DMS 273 treated with DMSO at 0.1 percent for 48 hours (cell line): ENCODE measurements around the gene SIRT5.

Experiments used
- DNase-seq: peaks from one replicate; lab custom pipeline; 2025; lab: John Stamatoyannopoulos, UW

SIRT5 gene

DNA sequence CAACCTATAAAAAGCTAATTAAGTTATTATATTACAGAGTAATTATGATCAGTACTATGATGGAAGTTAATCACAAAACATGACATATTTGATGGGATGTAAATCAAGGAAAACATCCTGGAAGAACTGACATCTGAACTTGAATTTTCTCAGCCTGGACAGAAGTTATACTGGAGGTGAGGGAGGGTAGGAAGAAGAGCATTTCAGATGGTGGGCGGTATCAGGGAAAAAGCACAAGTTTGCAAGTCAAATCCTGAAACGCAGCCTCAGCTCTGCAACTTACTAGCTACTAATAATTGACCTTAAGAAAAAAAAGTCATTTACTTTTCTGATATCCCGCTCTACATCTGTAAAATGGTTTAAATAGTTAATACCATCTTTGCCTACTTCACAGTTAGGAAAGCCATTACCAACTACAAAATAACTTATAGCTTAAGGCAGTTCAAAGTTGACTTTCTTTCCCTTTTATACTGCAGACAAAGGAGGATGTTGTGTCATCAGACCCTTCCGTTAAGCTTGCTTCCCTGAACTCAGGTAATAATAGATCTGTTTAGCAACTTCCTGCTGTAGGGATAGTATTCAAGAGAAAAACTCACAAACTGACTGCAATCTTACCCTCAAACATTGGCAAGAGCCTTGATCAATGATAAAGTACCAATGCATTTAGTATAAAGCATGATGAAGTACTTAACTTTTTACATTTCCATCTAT, 61.7 kb downstream of the SIRT5 start:
- no peak for DNase-seq

DNA sequence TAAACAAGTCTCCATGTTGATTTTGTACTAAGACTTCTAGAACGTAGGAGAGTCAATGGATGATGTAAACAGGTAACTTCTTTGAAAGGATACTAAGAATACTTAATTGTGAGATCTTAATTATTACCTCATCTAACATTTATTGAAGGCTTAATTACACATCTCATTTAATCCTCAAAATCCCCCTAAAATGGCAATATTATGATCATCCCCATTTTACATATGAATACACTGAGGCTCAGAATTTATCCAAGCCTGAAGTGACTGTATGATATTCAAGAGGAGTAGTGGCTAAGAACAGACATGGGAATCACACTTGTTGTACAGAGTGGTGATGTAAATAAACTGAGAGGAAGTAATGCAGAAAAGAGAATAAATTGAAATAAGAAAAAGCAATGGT, 63.6 kb downstream of the SIRT5 start:
- no peak for DNase-seq

DNA sequence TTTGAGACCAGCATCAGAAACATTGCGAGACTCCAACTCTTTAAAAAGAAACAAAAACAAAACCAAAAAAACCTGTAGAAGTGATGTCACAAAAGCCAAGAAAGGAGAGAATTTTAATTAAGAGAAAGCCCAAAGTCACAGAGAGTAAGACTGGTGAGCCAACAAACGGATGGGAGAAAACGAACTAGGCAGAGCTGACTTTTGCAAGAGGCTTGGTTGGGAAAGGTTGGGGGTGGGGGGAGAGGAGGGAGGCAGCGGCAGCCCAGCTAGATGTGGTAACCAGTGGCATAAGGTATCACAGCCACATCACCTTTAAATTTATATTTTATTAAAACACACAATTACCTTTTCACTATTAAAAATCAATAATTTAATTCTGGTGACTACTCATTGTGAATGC, 64.2 kb downstream of the SIRT5 start:
- no peak for DNase-seq

DNA sequence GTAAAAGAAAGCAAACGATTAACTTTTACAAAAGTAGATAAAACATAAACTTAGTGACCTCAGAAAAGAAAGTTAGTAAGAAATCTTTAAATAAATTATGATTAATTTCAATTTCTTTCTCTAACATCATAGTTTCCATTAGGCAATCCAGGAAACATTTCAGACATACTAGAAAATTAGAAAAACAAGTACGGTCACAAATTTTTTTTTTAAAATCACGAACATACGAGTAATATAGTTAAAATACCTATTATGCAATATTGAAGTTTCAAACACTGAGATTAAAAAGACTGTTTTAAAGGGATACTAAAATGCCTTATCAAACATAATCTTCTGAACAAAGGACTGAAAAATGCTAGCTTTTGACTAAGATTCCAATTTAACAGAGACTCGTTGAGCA, 66.9 kb downstream of the SIRT5 start:
- no peak for DNase-seq

DNA sequence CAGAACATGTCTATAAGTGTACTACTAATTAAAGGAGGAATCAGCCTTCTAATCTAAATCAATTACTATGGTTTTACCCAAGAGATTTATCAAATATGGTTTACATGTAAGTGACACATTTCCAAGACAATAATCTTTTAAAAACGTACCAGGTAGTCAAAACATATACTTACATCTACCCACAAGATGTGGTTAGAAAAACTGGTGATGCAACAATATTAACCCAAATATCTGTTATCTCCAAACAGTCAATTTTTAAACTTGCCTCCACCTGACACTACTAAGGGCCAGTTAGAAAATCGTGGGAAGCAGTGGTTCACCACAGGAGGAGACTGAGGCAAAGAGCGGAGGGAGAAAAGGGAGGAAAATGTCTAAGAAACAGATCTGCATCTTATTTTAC, 68.7 kb downstream of the SIRT5 start:
- DNase-seq: no peak

DNA sequence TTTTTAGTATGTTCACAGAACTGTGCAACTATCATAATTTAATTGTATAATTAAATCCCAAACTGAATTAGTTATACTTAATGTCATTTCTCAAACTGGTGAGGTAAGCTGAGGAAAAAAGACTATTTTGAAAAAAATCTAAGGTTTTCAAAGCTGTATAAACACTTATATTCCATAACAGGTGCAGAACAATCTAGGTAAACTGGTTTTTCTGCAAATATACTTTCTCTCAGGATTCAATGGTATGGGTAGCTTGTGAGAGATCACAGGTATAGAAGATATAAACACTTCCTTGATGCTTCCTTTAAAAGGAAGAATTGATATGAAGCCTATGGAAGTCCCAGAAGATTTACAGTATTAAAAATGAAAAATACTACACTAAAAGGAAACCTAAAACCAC, 74.4 kb downstream of the SIRT5 start:
- DNase-seq: no peak

DNA sequence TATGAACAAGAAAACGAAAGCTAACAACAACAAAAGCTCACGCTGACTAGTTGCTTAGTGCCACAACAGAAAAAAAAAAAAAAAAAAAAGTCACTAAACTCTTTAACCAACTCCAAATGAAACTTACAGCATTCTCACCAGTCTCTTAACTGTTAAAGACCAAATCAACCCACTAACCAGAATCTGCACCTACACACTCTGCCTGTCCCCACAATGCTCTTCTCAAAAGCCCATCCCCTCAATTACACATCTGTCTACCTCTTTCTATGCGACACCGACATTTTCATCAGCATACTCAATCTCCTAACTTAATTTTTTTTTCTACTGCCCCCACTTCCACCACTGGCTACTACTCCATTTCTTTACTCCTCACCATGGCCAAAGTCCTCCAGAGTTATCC, 75.0 kb downstream of the SIRT5 start:
- DNase-seq: no peak

DNA sequence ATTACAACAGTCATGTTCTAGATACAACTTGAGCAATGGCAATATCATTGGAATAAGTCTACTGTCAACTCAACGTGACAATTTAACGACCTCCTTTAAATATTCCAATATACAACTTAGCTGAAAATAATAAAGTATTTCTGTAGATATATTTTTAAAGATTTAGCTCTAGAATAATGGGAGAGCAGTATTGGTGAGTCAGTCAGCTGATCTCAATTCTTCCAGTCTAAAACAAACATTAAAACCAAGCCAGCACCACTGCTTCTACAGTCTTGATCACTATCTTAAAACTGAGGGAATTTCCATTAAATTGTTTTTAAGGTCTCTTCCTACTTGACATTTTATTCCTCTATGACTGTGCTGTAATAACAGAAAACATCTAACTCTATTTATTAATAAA, 78.9 kb downstream of the SIRT5 start:
- no peak for DNase-seq

DNA sequence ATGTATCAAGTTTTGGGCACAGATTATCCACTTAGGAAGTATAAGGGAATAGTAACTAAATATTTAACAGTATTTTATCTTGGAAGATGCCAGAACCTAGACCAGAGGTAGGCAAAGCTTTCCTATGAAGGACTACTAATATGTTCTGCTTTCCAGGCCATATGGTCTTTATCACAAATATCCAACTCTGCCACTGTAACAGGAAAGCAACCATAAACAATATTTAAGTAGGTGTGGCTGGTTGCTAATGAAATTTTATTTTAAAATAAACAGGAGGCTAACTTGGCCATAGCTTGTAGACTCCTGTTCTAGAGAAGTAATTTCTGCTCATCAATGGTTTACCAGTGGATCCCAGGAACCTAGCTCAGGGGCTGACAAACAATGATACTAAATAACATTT, 80.1 kb downstream of the SIRT5 start:
- no peak for DNase-seq

DNA sequence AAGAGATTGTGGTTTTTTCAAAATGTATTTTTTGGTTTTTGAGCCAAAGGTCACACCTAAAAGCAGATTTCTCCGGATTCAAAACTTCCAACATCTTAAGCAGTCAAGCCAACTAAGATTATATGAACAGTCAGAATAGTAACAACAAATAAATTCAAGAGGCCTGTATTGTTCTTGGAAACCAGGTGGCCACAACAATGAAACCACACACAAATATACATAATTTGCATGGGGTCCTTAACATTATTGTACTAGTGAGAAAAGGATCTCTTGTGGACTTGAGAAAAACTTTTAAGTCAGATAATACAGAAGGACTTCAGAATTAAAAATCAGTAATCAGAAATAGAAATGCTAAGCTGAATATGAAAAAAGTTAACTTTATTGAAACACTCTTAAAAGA, 81.3 kb downstream of the SIRT5 start:
- DNase-seq: no peak

DNA sequence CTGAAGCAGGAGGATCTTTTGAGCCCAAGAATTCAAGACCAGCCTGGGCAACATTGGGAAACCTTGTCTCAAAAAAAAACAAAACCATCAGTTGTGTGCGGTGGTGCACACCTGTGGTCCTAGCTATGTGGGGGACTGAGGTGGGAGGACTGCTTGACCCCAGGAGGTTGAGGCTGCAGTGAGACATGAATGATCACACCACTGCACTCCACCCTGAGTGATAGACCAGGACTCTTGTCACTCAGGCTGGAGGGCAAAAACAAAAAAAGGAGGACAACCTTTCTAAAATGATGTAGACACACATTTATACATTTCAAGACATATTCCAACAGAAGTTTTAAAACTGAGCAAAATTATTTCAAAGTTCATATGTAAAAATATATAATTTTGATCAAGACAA, 85.9 kb downstream of the SIRT5 start:
- DNase-seq: no peak

DNA sequence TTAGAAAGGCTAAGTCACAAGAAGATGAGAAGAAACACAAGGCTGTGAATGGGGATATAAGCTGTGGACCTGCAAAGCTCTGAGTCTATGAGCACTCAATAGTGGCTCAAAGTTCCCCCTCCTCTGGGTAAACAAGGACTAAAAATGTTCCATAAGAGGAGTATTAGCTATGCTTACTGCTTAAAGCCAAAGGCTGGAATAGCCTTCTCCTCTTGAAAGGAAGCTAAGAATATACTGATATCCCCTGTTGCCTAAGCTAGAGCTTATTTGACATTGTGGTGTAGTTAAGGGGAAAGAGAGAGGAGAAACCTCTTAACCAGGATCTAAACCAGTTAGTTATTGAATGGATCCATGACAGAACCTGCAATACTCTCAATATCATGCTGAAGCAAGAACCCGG, 86.5 kb downstream of the SIRT5 start:
- DNase-seq: no peak

DNA sequence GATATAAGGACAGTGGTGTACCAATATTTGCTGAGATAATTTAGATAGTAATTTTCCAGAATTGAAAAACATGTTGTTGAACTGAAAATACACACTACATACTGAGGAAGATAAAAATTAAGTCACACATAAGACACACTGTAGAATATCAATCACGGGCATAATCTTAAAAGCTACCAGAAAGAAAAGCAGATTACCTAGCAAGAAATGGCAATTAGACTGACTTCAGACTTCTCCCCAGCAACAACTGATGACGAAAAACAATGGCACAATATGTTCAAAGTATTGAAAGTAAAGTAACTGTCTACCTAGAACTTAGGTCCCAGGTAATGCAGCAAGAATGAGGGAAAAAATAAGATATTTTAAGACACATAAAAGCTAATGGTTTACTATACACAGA, 87.2 kb downstream of the SIRT5 start:
- no peak for DNase-seq

DNA sequence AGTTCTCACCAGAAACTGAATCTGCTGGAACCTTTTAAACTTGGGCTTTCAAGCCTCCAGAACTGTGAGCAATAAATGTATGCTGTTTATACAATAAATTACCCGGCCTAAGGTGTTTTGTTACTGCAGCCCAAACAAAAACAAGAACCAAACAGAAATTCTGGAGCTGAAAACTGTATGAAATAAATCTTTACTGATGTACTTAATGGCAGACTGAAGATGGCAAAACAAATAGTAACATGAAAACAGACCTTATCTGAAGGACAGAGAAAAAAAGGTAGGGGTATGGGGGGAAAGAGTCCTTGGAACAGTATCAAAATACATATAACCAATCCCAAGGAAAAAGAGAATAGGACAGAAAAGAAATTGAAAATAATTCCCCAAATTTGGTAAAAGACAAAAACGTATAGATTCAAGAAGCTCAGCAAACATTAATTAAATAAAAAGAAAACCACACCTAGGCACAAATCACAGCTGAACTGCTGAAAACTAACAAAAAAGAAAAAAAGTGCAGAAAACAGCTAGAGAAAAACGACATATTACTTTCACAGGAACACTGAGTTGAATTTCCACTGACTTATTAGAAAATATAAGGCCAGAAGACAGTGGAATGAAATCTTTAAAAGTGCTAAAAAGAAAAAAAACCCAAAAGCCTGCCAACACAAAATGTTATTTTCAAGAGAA, 88.4 kb downstream of the SIRT5 start:
- no peak for DNase-seq

DNA sequence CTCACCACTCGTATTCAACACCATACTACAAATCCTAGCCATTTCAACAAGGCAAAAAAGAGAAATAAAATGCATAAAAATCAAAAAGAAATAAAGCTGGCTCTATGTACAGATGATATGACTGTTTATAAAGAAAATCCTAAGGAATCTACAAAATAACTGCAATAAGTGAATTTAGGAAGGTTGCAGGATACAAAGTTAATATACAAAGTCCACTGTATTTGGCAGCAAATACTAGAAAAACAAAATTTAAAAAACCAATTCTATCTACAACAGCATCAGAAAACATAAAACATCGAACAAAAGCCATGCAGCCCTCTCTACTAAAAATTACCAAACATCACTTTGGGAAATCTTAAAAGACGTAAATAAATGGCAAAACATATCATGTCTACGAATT, 89.6 kb downstream of the SIRT5 start:
- DNase-seq: no peak
